ENCODE measurements around the gene HACD3.

DNA sequence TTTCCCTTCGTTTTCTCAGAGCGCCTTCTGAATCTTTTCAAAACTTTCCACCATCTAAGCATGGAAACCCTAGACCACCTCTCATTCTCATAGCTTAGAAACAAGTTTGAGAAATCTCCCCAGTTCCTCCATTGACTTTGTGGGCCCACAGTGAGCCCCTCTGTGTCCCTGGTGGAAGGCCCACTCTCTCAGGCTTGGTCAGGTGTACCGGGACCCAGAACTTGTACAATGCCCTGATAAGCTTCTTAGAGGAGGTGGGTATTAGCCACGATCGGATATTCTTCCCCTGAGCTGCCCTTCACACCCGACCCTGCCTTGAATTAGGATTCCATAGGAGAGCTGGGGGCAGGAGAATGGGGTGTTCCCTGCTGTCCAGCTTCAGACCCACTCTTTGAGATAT is 91.4 kb downstream of the HACD3 start, which contains the start of gene SLC24A1:
- no peak for TF ChIP-seq TAF1 (IDR thresholded peaks at IDR 0.05; ENCODE audit: borderline replicate concordance, low read depth, low read length)
- no peak for TF ChIP-seq POLR2AphosphoS5 (IDR thresholded peaks at IDR 0.05; ENCODE audit: low read depth, low read length)

All from GM12892 (cell line).